ENCODE data around the gene GNPNAT1. TPM values are rescaled to one million over a fixed set of nuclear protein-coding genes. Genes with fewer than 3 reads are reported as not detected.

GNPNAT1 gene
- total RNA-seq, 1 experiment from 2014 or later, result 44.5 TPM

DNA sequence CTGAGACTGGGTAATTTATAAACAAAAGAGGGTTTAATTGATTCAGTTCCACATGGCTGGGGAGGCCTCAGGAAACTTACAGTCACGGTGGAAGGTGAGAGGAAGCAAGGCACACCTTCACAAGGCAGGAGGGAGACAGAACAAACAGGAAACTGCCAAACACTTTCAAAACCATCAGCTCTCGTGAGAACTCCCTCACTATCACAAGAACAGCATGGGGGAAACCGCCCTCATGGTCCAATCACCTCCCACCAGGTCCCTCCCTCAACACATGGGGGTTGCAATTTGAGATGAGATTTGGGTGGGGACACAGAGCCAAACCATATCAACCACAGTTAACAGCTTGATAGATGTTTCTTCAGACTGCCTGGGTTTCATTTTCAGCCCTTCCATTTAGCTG lies 6.2 kb upstream of the GNPNAT1 start:
- ATAC-seq, result no peak
- H3K9ac ChIP-seq (ENCODE audit: low read length), result no peak overlapping the region
- H3K36me3 ChIP-seq (ENCODE audit: low read depth, low read length), result no peaks in the 10 kb centered on the region
- ChIA-PET POLR2A (ENCODE audit: unreplicated experiment) (no interaction called here), CTCF (no interaction called here)
- H3K4me3 ChIP-seq (ENCODE audit: low read length), result no peak overlapping the region
- no peaks in the 10 kb centered on the region for H3K27me3 ChIP-seq (ENCODE audit: low read length)
- no peak overlapping the region for H3K27ac ChIP-seq (ENCODE audit: low read length)
- no peak overlapping the region for H3K4me2 ChIP-seq (ENCODE audit: low read length)
- no peak for DNase-seq
- H3F3A ChIP-seq (ENCODE audit: low read length, unreplicated experiment), result peaks cover 11% of the 10 kb centered on the region
- H3K79me2 ChIP-seq (ENCODE audit: low read length), result no peaks in the 10 kb centered on the region
- intact Hi-C loops (cut with micrococcal nuclease), result no loop called here
- TF ChIP-seq EZH2phosphoT487 (IDR thresholded peaks at IDR 0.05; ENCODE audit: borderline replicate concordance, low read length) (no peak), EZH2 (IDR thresholded peaks at IDR 0.05; ENCODE audit: low read length, unreplicated experiment) (no peak)
- TF ChIP-seq, protein P1, sequence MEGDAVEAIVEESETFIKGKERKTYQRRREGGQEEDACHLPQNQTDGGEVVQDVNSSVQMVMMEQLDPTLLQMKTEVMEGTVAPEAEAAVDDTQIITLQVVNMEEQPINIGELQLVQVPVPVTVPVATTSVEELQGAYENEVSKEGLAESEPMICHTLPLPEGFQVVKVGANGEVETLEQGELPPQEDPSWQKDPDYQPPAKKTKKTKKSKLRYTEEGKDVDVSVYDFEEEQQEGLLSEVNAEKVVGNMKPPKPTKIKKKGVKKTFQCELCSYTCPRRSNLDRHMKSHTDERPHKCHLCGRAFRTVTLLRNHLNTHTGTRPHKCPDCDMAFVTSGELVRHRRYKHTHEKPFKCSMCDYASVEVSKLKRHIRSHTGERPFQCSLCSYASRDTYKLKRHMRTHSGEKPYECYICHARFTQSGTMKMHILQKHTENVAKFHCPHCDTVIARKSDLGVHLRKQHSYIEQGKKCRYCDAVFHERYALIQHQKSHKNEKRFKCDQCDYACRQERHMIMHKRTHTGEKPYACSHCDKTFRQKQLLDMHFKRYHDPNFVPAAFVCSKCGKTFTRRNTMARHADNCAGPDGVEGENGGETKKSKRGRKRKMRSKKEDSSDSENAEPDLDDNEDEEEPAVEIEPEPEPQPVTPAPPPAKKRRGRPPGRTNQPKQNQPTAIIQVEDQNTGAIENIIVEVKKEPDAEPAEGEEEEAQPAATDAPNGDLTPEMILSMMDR (conservative IDR thresholded peaks at IDR 0.05; ENCODE audit: low read depth, low read length), result no peak
- BruUV-seq (replicated peaks), result no TSS peak
- peaks cover 20% of the 10 kb centered on the region for H3K4me1 ChIP-seq (ENCODE audit: insufficient read depth, low read length)
- H3K9me2 ChIP-seq (replicated peaks; ENCODE audit: low read length), result no peaks in the 10 kb centered on the region
- H4K20me1 ChIP-seq (ENCODE audit: low read length), result no peaks in the 10 kb centered on the region
- no peak overlapping the region for H2AFZ ChIP-seq (ENCODE audit: low read length)
- H3K9me3 ChIP-seq (ENCODE audit: low read length), result no peaks in the 10 kb centered on the region

- no peak overlapping the region for H2AFZ ChIP-seq (ENCODE audit: low read length)
- DNase-seq, result no peak
- H3K9me3 ChIP-seq (ENCODE audit: low read length), result no peaks in the 10 kb centered on the region
- no peak overlapping the region for H3K4me2 ChIP-seq (ENCODE audit: low read length)
- POLR2A ChIA-PET (ENCODE audit: unreplicated experiment), result no interaction called here
- BruUV-seq (replicated peaks), result no TSS peak
- peaks cover 21% of the 10 kb centered on the region for H3K4me1 ChIP-seq (ENCODE audit: insufficient read depth, low read length)
- H3K79me2 ChIP-seq (ENCODE audit: low read length), result peaks cover 31% of the 10 kb centered on the region
- H3K36me3 ChIP-seq (ENCODE audit: low read depth, low read length), result no peaks in the 10 kb centered on the region
- CTCF ChIA-PET, result no interaction called here
- H3K9me2 ChIP-seq (replicated peaks; ENCODE audit: low read length), result no peaks in the 10 kb centered on the region
- H3F3A ChIP-seq (ENCODE audit: low read length, unreplicated experiment), result no peaks in the 10 kb centered on the region
- H3K4me3 ChIP-seq (ENCODE audit: low read length), result no peak overlapping the region
- no peak overlapping the region for H3K9ac ChIP-seq (ENCODE audit: low read length)
- H4K20me1 ChIP-seq (ENCODE audit: low read length), result peaks cover 26% of the 10 kb centered on the region
- intact Hi-C loops (cut with micrococcal nuclease), result no loop called here
- no peak overlapping the region for H3K27ac ChIP-seq (ENCODE audit: low read length)
- no peaks in the 10 kb centered on the region for H3K27me3 ChIP-seq (ENCODE audit: low read length)
- ATAC-seq, result no peak
- TF ChIP-seq, protein P1 (conservative IDR thresholded peaks at IDR 0.05; ENCODE audit: low read depth, low read length), result no peak
Observed at GRCh38 chr14:52793061-52793460, 1.7 kb upstream of the GNPNAT1 start.

GRCh38 chr14:52792097-52792415 lies 649 bp upstream of the GNPNAT1 start:
- peaks cover 25% of the 10 kb centered on the region for H3K4me1 ChIP-seq (ENCODE audit: insufficient read depth, low read length)
- TSS peak; percentile 90 for BruUV-seq (replicated peaks)
- ATAC-seq (no peak), DNase-seq (no peak)
- peak overlapping the region; percentile 63 for H3K4me3 ChIP-seq (ENCODE audit: low read length)
- peak overlapping the region; percentile 81 for H3K4me2 ChIP-seq (ENCODE audit: low read length)
- H2AFZ ChIP-seq (ENCODE audit: low read length), result peak overlapping the region; percentile 82
- peak overlapping the region; percentile 83 for H3K27ac ChIP-seq (ENCODE audit: low read length)
- no peak for TF ChIP-seq EZH2phosphoT487 (IDR thresholded peaks at IDR 0.05; ENCODE audit: borderline replicate concordance, low read length)
- TF ChIP-seq, protein P1 (conservative IDR thresholded peaks at IDR 0.05; ENCODE audit: low read depth, low read length), result no peak
- TF ChIP-seq EZH2 (IDR thresholded peaks at IDR 0.05; ENCODE audit: low read length, unreplicated experiment), result no peak
- H3K27me3 ChIP-seq (ENCODE audit: low read length), result no peaks in the 10 kb centered on the region
- ChIA-PET CTCF (interaction anchor here (0.6 kb wide), 2 partner anchors 87 to 157 kb away, joined by 3 to 4 read pairs; no protein-coding TSS in a partner anchor), POLR2A (ENCODE audit: unreplicated experiment) (interaction anchor here (0.6 to 0.8 kb wide), 6 partner anchors 9 to 1717 kb away, joined by 3 to 9 read pairs (median 4); no protein-coding TSS in a partner anchor)
- no peaks in the 10 kb centered on the region for H3K9me3 ChIP-seq (ENCODE audit: low read length)
- intact Hi-C loops (cut with micrococcal nuclease), result no loop called here
- peak overlapping the region; percentile 64 for H3K9ac ChIP-seq (ENCODE audit: low read length)
- H4K20me1 ChIP-seq (ENCODE audit: low read length), result peaks cover 36% of the 10 kb centered on the region
- no peaks in the 10 kb centered on the region for H3F3A ChIP-seq (ENCODE audit: low read length, unreplicated experiment)
- H3K79me2 ChIP-seq (ENCODE audit: low read length), result peaks cover 42% of the 10 kb centered on the region
- no peaks in the 10 kb centered on the region for H3K9me2 ChIP-seq (replicated peaks; ENCODE audit: low read length)
- no peaks in the 10 kb centered on the region; the same call in 1 of the 2 replicates for H3K36me3 ChIP-seq (ENCODE audit: low read depth, low read length)

Measured in PC-3 (cell line).